ENCODE data around the gene NR6A1. TPM values are rescaled to one million over a fixed set of nuclear protein-coding genes. Genes with fewer than 3 reads are reported as not detected.

The NR6A1 gene
- total RNA-seq, 2 donors from 2014 or later, result 4.8 to 4.9 TPM

DNA sequence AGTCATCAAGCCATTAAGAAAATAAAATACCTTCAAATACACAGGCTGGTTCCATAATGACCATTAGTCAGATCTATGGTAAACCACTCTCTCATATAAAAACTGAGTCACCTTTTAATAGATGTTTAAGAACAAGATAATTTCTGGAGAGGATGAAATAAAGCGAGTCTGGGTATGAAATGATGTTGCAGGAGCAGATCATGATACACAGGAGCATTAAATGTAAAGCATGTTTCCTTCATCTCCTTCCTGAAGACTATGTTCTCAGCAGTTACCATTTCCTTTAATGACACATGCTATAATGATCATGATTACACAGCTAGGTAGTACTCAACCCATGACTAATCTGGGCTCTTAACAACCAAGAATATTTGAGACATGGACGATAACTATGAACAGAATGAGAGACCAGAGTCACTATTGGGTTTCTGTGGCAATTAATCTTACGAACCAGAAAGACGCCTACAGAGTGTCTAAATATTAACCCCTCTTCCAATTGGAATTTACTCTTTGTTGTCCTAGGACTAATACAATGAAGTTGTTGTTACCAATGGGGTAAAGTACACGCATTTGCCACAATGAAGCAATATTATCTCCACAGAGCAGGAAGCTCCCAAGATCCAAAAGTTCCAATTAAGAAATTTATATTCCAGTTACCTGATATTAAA, 105.6 kb downstream of the NR6A1 start:
- Histone ChIP-seq H3K9me3 (no peaks in the 10 kb centered on the region), H3K27ac (no peak overlapping the region), H3K27me3 (no peaks in the 10 kb centered on the region), H3K4me1 (no peaks in the 10 kb centered on the region), H3K4me3 (no peak overlapping the region), H3K9ac (ENCODE audit: low read depth in 2 of 2, low read length in 2 of 2) (no peak overlapping the region), H3K36me3 (no peaks in the 10 kb centered on the region)
- TF ChIP-seq, protein P1, sequence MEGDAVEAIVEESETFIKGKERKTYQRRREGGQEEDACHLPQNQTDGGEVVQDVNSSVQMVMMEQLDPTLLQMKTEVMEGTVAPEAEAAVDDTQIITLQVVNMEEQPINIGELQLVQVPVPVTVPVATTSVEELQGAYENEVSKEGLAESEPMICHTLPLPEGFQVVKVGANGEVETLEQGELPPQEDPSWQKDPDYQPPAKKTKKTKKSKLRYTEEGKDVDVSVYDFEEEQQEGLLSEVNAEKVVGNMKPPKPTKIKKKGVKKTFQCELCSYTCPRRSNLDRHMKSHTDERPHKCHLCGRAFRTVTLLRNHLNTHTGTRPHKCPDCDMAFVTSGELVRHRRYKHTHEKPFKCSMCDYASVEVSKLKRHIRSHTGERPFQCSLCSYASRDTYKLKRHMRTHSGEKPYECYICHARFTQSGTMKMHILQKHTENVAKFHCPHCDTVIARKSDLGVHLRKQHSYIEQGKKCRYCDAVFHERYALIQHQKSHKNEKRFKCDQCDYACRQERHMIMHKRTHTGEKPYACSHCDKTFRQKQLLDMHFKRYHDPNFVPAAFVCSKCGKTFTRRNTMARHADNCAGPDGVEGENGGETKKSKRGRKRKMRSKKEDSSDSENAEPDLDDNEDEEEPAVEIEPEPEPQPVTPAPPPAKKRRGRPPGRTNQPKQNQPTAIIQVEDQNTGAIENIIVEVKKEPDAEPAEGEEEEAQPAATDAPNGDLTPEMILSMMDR (IDR thresholded peaks at IDR 0.05), result no peak
- intact Hi-C loops (cut with DNase I), result no loop called here
- DNase-seq, result no peak

GRCh38 chr9:124664143-124664542, 107.0 kb downstream of the NR6A1 start:
- no peaks in the 10 kb centered on the region for H3K36me3 ChIP-seq
- no peaks in the 10 kb centered on the region for H3K27me3 ChIP-seq
- intact Hi-C loops (cut with DNase I), result no loop called here
- H3K27ac ChIP-seq, result no peak overlapping the region
- TF ChIP-seq, protein P1 (IDR thresholded peaks at IDR 0.05), result no peak
- H3K9me3 ChIP-seq, result no peaks in the 10 kb centered on the region
- no peak overlapping the region for H3K9ac ChIP-seq (ENCODE audit: low read depth in 2 of 2, low read length in 2 of 2)
- H3K4me1 ChIP-seq, result peaks cover 5% of the 10 kb centered on the region
- no peak for DNase-seq
- H3K4me3 ChIP-seq, result no peak overlapping the region

DNA sequence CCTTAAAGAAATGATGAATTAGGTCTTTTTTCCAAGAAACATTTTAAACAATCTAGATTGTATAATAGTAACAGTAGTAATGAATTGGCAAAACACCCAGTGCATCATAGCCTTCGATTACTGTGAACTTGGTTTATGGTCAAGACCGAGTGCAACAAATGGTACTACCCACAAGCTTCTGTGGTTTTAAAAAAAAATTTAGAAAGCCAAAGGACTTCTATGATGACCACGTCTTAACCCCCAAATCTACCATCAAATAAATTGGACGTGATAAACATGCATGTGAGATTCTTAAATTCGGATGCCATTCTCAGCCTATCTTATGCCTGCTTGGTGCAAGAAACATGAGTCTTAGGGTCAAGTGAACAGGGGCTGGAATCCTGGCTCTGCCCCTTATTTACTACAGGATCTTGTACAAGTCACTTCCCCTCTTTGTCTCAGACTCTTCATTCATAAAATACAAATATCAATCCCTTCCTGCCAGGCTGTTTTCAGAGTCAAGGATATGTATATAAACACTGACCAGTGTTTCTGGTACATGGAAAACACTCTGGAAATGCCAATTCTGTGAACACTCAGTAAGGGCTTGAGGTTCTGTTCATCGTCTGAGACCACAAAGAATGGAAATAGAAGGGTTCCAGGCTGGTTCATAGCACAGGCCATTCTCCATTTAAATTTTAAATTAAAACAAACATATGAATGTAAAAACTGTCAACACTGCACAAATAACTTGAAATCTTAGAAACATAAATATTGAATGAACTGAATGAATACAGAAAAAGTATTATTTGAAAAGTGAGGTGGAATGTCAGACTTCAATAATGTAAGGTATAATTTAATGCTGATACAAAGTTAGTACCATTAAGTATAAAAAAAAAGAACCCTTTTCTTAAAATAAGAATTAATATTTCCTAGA, 107.8 kb downstream of the NR6A1 start:
- intact Hi-C loops (cut with DNase I), result no loop called here
- Histone ChIP-seq H3K27ac (no peak overlapping the region), H3K27me3 (no peaks in the 10 kb centered on the region), H3K9ac (ENCODE audit: low read depth in 2 of 2, low read length in 2 of 2) (no peak overlapping the region), H3K9me3 (no peaks in the 10 kb centered on the region), H3K36me3 (no peaks in the 10 kb centered on the region), H3K4me1 (peaks cover 5% of the 10 kb centered on the region), H3K4me3 (no peak overlapping the region)
- TF ChIP-seq, protein P1 (IDR thresholded peaks at IDR 0.05), result no peak
- DNase-seq, result no peak

DNA sequence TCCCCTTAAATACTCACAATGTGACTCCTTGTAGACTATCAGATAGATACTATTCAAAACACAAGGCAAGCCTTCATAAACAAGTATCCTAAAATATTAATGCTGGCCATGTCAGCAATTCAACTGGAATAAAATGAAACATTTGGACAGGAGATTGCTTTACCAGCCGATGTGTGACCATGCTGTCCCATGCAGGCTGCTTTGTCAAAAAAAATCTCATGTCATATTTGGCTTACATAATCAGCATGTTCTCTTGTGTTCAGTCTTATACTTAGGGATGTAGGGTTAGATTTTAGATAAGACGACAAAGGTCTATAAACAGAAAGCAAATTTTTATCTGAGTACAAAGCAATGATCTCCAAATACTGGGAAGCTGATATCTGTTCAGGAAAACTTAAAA, 108.5 kb downstream of the NR6A1 start:
- TF ChIP-seq, protein P1 (IDR thresholded peaks at IDR 0.05), result no peak
- Histone ChIP-seq H3K36me3 (no peaks in the 10 kb centered on the region), H3K4me3 (no peak overlapping the region), H3K27me3 (no peaks in the 10 kb centered on the region), H3K27ac (no peak overlapping the region), H3K9me3 (no peaks in the 10 kb centered on the region), H3K9ac (ENCODE audit: low read depth in 2 of 2, low read length in 2 of 2) (no peak overlapping the region), H3K4me1 (peaks cover 5% of the 10 kb centered on the region)
- no peak for DNase-seq
- intact Hi-C loops (cut with DNase I), result no loop called here

GRCh38 chr9:124661271-124661670, 109.8 kb downstream of the NR6A1 start:
- no peak overlapping the region for H3K9ac ChIP-seq (ENCODE audit: low read depth in 2 of 2, low read length in 2 of 2)
- peaks cover 5% of the 10 kb centered on the region for H3K4me1 ChIP-seq
- no peak for DNase-seq
- no peaks in the 10 kb centered on the region for H3K9me3 ChIP-seq
- TF ChIP-seq, protein P1 (IDR thresholded peaks at IDR 0.05), result no peak
- no peak overlapping the region for H3K4me3 ChIP-seq
- H3K27ac ChIP-seq, result no peak overlapping the region
- intact Hi-C loops (cut with DNase I), result no loop called here
- H3K36me3 ChIP-seq, result no peaks in the 10 kb centered on the region
- no peaks in the 10 kb centered on the region for H3K27me3 ChIP-seq

Measured in colonic mucosa (tissue), 4 donors.